ENCODE results near the gene MAPKAPK3. TPM values are rescaled to one million over a fixed set of nuclear protein-coding genes. Genes with fewer than 3 reads are reported as not detected.
A peak's percentile ranks its signal among the peaks of the same experiment; 100 is the strongest.

The MAPKAPK3 gene
- total and polyA plus RNA-seq, 8 donors, result 15.8 to 30.6 (median 23.1) TPM

- FAIRE-seq (no peak), ATAC-seq (no peak), DNase-seq (no peak)
- no peaks in the 10 kb centered on the region for H3K27me3 ChIP-seq
- no peak for TF ChIP-seq CTCF (IDR thresholded peaks at IDR 0.05)
- H3K9me3 ChIP-seq, result no peaks in the 10 kb centered on the region
- H3K4me3 ChIP-seq, result peak overlapping the region; percentile 77 to 90 (median 82)
- H3K36me3 ChIP-seq, result peaks cover 0 to 6% (median 5%) of the 10 kb centered on the region in 3 donors
- intact Hi-C loops (cut with DNase I), result loop anchor here in 1 of 3 donors (2.0 kb wide), 1 partner anchor 42 kb away; no protein-coding TSS in a partner anchor
- peak overlapping the region; percentile 65 to 88 (median 76) for H3K27ac ChIP-seq
- WGBS, 2 donors, result 5% methylated on average over 29 of the region's 29 CpGs
- H3K4me1 ChIP-seq, result peaks cover 5 to 38% (median 10%) of the 10 kb centered on the region in 3 donors
Measured at GRCh38 chr3:50612234-50612882, 4.6 kb upstream of the MAPKAPK3 start.

GRCh38 chr3:50612970-50613846 lies 3.7 kb upstream of the MAPKAPK3 start:
- peak overlapping the region in 1 of 4 donors; percentile 80 for H3K27ac ChIP-seq
- H3K4me1 ChIP-seq, result peaks cover 8 to 30% (median 10%) of the 10 kb centered on the region in 3 donors
- no peak for TF ChIP-seq CTCF (IDR thresholded peaks at IDR 0.05)
- intact Hi-C loops (cut with DNase I), result loop anchor here in 1 of 3 donors (2.0 kb wide), 1 partner anchor 42 kb away; no protein-coding TSS in a partner anchor
- FAIRE-seq, result no peak
- H3K36me3 ChIP-seq, result no peaks in the 10 kb centered on the region
- WGBS, 2 donors, result 65 to 74% methylated on average over 6 of the region's 6 CpGs
- peak in 2 of 6 donors; percentile 36 to 43 for DNase-seq
- H3K9me3 ChIP-seq, result no peaks in the 10 kb centered on the region
- no peaks in the 10 kb centered on the region for H3K27me3 ChIP-seq
- H3K4me3 ChIP-seq, result peak overlapping the region in 1 of 4 donors; percentile 77
- no peak for ATAC-seq

- DNase-seq (peak in 1 of 6 donors; percentile 11), FAIRE-seq (no peak), ATAC-seq (no peak)
- H3K27me3 ChIP-seq, result no peaks in the 10 kb centered on the region
- H3K9me3 ChIP-seq, result no peaks in the 10 kb centered on the region
- TF ChIP-seq CTCF (IDR thresholded peaks at IDR 0.05), result no peak
- H3K27ac ChIP-seq, result no peak overlapping the region
- H3K4me3 ChIP-seq, result no peak overlapping the region
- intact Hi-C loops (cut with DNase I), result loop anchor here in 1 of 3 donors (2.0 kb wide), 1 partner anchor 42 kb away; no protein-coding TSS in a partner anchor
- H3K36me3 ChIP-seq, result no peaks in the 10 kb centered on the region
- WGBS, 2 donors, result 45 to 66% methylated on average over 1 of the region's 1 CpG
- H3K4me1 ChIP-seq, result peaks cover 7 to 21% (median 10%) of the 10 kb centered on the region in 3 donors
Measured at GRCh38 chr3:50615190-50615589, 1.8 kb upstream of the MAPKAPK3 start.

GRCh38 chr3:50616003-50616769 lies 765 bp upstream of the MAPKAPK3 start:
- Histone ChIP-seq H3K4me3 (peak overlapping the region; percentile 29 to 90 (median 63)), H3K9me3 (no peaks in the 10 kb centered on the region), H3K27ac (peak overlapping the region; percentile 32 to 92 (median 85)), H3K27me3 (no peaks in the 10 kb centered on the region), H3K4me1 (peaks cover 7 to 21% (median 10%) of the 10 kb centered on the region in 3 donors), H3K36me3 (no peaks in the 10 kb centered on the region)
- DNase-seq (peak; percentile 81 to 93 (median 86)), FAIRE-seq (no peak), ATAC-seq (peak; percentile 63 to 75 (median 68))
- WGBS, 2 donors, result 0 to 1% methylated on average over 24 of the region's 24 CpGs
- intact Hi-C loops (cut with DNase I), result no loop called here
- TF ChIP-seq CTCF (IDR thresholded peaks at IDR 0.05), result peak; percentile 92 to 99 (median 98)
